PC-9 (cell line): Measurements from ENCODE around the gene PDRG1. TPM values are rescaled to one million over a fixed set of nuclear protein-coding genes. Genes with fewer than 3 reads are reported as not detected.

Source experiments
- BruUV-seq: library from RNA; stranded (reverse); fragments of 400-500 nt; replicated peaks from 2 replicates; lab custom pipeline; 2021; lab: Mats Ljungman, UMichigan
- CTCF ChIA-PET: fragments of 300-600 bp; sonication (Branson Sonifier 250); formaldehyde crosslinking; loops from one replicate; lab custom pipeline; 2022; ENCODE audit warnings: antibody characterized with exemption; lab: Charles Lee
- POLR2A ChIA-PET: fragments of 300-600 bp; sonication (Branson Sonifier 250); formaldehyde crosslinking; loops from one replicate; lab custom pipeline; 2022; ENCODE audit warnings: antibody characterized with exemption; ENCODE audit not compliant: unreplicated experiment; lab: Charles Lee
- DNase-seq, 2 experiments: peaks; one replicate each; pipeline versions ENCODE4 v3.0.0 to v3.0.0-alpha.2; 2015 to 2022; ENCODE audit warnings: mixed read lengths in 1 of 2
- H2AFZ ChIP-seq: fragments of 200-600 bp; sonication (generic); 2 replicates; pipeline ENCODE4 v1.8.1; 2017; ENCODE audit warnings: antibody characterized with exemption
- H3F3A ChIP-seq: fragments of 200-600 bp; sonication (generic); 2 replicates; pipeline ENCODE4 v1.8.1; 2017; ENCODE audit warnings: antibody characterized with exemption, mild to moderate bottlenecking, low read depth; ENCODE audit not compliant: insufficient read depth
- H3K27ac ChIP-seq: fragments of 200-600 bp; sonication (generic); 2 replicates; pipeline ENCODE4 v1.6.1; 2016; ENCODE audit warnings: mixed run types
- H3K27me3 ChIP-seq: fragments of 200-600 bp; sonication (generic); 2 replicates; pipeline ENCODE4 v1.6.1; 2016; ENCODE audit warnings: low read depth, mixed run types; ENCODE audit not compliant: insufficient read depth
- H3K36me3 ChIP-seq: fragments of 200-600 bp; sonication (generic); 2 replicates; pipeline ENCODE4 v1.6.1; 2016; ENCODE audit warnings: low read depth, mixed run types
- H3K4me1 ChIP-seq: fragments of 200-600 bp; sonication (generic); replicated peaks from 2 replicates; pipeline ENCODE4 v1.6.1; 2016; ENCODE audit warnings: mixed run types; ENCODE audit not compliant: insufficient read depth
- H3K4me2 ChIP-seq: fragments of 200-600 bp; sonication (generic); 2 replicates; pipeline ENCODE4 v1.6.1; 2017; ENCODE audit warnings: mixed run types
- H3K4me3 ChIP-seq: fragments of 200-600 bp; sonication (generic); 2 replicates; pipeline ENCODE4 v1.6.1; 2016; ENCODE audit warnings: mixed run types
- H3K79me2 ChIP-seq: fragments of 200-600 bp; sonication (generic); 2 replicates; pipeline ENCODE4 v1.6.1; 2017; ENCODE audit warnings: low read depth, mixed run types
- H3K9me2 ChIP-seq: fragments of 200-600 bp; sonication (generic); 2 replicates; pipeline ENCODE4 v1.8.1; 2017; ENCODE audit warnings: mild to moderate bottlenecking; ENCODE audit not compliant: insufficient read depth
- H3K9me3 ChIP-seq: fragments of 200-600 bp; sonication (generic); 2 replicates; pipeline ENCODE4 v1.8.1; 2016; ENCODE audit warnings: low read depth; ENCODE audit not compliant: insufficient read depth
- H4K20me1 ChIP-seq: fragments of 200-600 bp; sonication (generic); 2 replicates; pipeline ENCODE4 v1.8.1; 2017; ENCODE audit not compliant: insufficient read depth
- CTCF ChIP-seq: fragments of 200-600 bp; sonication (generic); conservative IDR thresholded peaks from 2 replicates; pipeline ENCODE4 v1.6.1; 2017; ENCODE audit warnings: mixed run types, antibody characterized with exemption, mild to moderate bottlenecking, moderate library complexity
- EZH2 ChIP-seq: fragments of 200-600 bp; sonication (generic); IDR thresholded peaks from 2 replicates; pipeline ENCODE4 v1.8.0; 2017; ENCODE audit warnings: antibody characterized with exemption, low read depth
- intact Hi-C: fragments of 100-400 bp; cut with micrococcal nuclease; formaldehyde crosslinking; loops from one replicate; pipeline ENCODE4 v1.10.0; 2022; ENCODE audit not compliant: unreplicated experiment
- total RNA-seq: library from RNA; stranded (reverse); gene quantifications from 2 replicates; pipeline ENCODE4 v1.2.3, GENCODE V29; 2021

The PDRG1 gene
- total RNA-seq, 1 experiment from 2014 or later: 13.7 TPM

- Histone ChIP-seq H3K9me2 (no peaks in the 10 kb centered on the region), H3K9me3 (no peaks in the 10 kb centered on the region), H3F3A (no peaks in the 10 kb centered on the region), H4K20me1 (no peaks in the 10 kb centered on the region), H3K36me3 (no peaks in the 10 kb centered on the region), H2AFZ (no peak overlapping the region), H3K79me2 (no peaks in the 10 kb centered on the region), H3K27ac (no peak overlapping the region), H3K4me1 (no peaks in the 10 kb centered on the region), H3K4me3 (no peak overlapping the region), H3K4me2 (no peak overlapping the region), H3K27me3 (peaks cover 24% of the 10 kb centered on the region)
- ChIA-PET CTCF (no interaction called here), POLR2A (no interaction called here)
- BruUV-seq: no TSS peak
- intact Hi-C loops: no loop called here
- no peak for DNase-seq
- TF ChIP-seq EZH2 (no peak), CTCF (no peak)
These were observed 35.1 kb downstream of the PDRG1 start for GRCh38 chr20:31916708-31917107.

DNA sequence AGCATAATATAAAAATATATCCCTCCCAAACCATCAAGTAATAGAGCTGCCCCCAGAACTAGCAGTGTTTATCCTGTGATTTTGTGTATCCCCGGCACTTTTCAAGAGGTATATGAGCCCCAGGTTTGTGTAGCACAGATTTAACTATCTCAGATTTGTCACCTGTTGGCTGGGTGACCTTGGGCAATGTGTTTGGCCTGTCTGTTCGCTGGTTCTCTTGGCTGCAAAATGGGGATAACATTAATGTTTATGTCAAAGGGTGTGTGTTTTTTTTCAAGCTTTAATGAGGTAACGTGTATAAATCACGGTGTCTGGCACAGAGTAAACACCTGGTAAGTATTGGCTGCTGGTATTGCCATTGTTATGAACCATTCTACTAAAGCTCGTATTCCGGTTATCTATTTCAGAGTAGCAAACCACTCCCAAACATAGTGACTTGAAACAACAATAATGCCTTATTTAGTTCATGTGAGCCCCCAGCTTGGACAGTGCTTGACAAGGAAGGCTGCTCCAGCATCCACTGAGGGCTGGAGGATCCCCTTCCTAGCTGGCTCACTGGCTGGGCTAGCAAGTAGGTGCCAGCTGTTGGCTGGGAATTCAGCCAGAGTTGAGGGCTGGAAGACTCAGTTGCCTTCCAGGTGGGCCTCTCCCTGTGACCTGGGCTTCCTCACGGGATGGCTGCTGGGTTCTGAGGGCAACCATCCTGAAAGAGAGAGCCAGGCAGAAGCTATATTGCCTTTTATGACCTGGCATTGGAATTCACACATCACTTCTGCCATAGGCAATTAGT lies 36.2 kb downstream of the PDRG1 start:
- Histone ChIP-seq H3K4me1 (no peaks in the 10 kb centered on the region), H3K27me3 (peaks cover 24% of the 10 kb centered on the region), H3K9me3 (no peaks in the 10 kb centered on the region), H3F3A (no peaks in the 10 kb centered on the region), H3K36me3 (no peaks in the 10 kb centered on the region), H3K4me3 (no peak overlapping the region), H4K20me1 (no peaks in the 10 kb centered on the region), H2AFZ (no peak overlapping the region), H3K79me2 (no peaks in the 10 kb centered on the region), H3K4me2 (no peak overlapping the region), H3K27ac (no peak overlapping the region), H3K9me2 (no peaks in the 10 kb centered on the region)
- POLR2A ChIA-PET: no interaction called here
- CTCF ChIA-PET: no interaction called here
- TF ChIP-seq CTCF (no peak), EZH2 (no peak)
- DNase-seq: no peak
- BruUV-seq: no TSS peak
- intact Hi-C loops: no loop called here

- Histone ChIP-seq H3K9me3 (no peaks in the 10 kb centered on the region), H3K4me2 (no peak overlapping the region), H3F3A (no peaks in the 10 kb centered on the region), H3K27ac (no peak overlapping the region), H3K9me2 (no peaks in the 10 kb centered on the region), H3K79me2 (no peaks in the 10 kb centered on the region), H3K36me3 (no peaks in the 10 kb centered on the region), H4K20me1 (no peaks in the 10 kb centered on the region), H3K4me3 (no peak overlapping the region), H3K4me1 (no peaks in the 10 kb centered on the region), H3K27me3 (peaks cover 19% of the 10 kb centered on the region), H2AFZ (no peak overlapping the region)
- ChIA-PET POLR2A (interaction anchor here (0.5 to 0.6 kb wide), 2 partner anchors 193 to 1089 kb away, joined by 3 to 4 read pairs; no protein-coding TSS in a partner anchor), CTCF (interaction anchor here (0.6 kb wide), 1 partner anchor 88 kb away, joined by 3 read pairs; no protein-coding TSS in a partner anchor)
- no peak for DNase-seq
- BruUV-seq: no TSS peak
- intact Hi-C loops: no loop called here
- TF ChIP-seq CTCF (no peak), EZH2 (no peak)
These were observed 37.7 kb downstream of the PDRG1 start for GRCh38 chr20:31914170-31914569.
